NOMO-1 treated with dmso at 0.1 percent for 144 hours (cell line): ENCODE measurements around the gene CSK.

Source experiments
- DNase-seq: peaks from one replicate; lab custom pipeline; 2025; ENCODE audit not compliant: unreplicated experiment; lab: John Stamatoyannopoulos, UW

The CSK gene

GRCh38 chr15:74822233-74822632 lies 40.4 kb downstream of the CSK start:
- DNase-seq = no peak

DNA sequence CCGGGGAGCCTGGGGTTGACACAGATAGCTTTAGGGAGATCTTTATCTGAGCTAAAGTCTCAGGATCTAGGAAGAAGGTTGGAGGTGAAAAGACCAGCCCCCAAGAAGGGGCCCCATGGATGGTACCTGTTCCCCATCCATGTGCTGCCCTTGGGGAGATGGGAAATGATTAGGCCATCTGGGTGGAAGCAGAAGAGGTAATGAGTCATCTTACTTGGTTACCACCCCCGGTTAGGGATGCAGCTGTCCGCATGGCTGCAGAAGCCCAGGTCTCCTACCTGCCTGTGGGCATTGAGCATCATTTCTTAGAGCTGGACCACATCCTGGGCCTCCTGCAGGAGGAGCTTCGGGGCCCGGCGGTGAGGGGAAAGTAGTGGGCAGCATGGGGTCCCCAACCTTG lies 41.4 kb downstream of the CSK start:
- no peak for DNase-seq

DNA sequence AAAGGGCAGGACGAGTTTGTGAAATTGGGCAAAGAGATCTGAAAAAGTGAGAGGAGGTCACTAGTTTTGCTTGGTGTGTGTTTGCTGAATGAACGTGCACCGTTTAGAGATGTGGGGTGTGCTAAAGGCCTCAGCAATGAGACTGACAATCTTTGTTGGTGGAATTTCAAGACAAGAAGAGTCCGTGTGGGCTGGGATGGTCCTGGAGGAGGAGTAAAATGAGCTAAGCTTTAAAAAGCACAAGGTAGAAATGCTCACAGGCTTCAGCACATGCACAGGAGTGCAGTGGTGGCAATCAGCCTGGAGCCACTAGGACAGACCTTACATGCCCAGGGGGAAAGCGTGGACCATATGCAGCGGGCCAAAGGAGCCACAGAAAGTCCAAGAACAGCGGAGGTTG lies 43.1 kb downstream of the CSK start:
- no peak for DNase-seq

- no peak for DNase-seq
Measured at GRCh38 chr15:74825866-74826265, 44.0 kb downstream of the CSK start.

GRCh38 chr15:74826364-74826819 lies 44.5 kb downstream of the CSK start, which contains the start of gene CPLX3:
Gene CPLX3 (plus strand): TSS chr15:74826627. CDS start chr15:74826704, 77 bp downstream.
- DNase-seq = no peak

DNA sequence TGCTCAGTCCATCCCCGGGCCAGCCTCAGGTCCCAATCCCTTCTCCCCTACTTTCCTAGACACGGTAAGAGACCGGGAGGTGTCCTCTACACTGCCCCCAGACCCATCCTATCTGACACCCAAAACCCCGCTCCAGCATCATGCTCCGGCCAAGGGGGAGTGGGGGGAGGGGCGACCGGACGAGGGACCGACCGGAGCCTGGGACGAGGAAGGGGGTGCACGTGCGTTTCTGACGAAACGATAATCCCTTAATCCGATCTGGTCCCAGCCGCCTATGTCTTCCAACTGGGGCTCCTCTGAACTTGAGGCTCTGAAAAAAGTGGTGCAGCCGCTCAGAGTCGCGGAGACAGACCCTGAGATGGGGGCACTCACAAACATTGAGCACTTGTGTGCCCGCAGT lies 45.0 kb downstream of the CSK start:
- no peak for DNase-seq

DNA sequence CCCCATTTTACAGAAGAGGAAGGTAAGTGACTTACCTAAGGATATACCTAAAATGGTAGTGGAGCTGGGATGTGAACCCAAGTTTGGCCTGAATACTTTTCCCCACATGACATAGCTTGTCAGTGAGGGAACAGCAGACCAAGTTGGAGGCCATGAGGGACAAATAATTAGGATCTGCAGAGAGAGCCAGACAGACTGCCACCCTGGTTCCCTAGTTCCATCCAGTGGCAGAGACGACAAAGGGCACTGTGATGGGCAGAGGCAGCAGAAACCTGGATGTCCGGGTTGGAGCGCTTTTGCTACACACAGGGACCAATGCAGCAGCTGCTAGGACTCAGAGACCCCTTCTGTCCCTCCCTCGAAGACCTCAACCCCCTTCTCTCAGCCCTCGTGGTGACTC lies 45.7 kb downstream of the CSK start:
- DNase-seq = no peak

GRCh38 chr15:74828835-74829234 lies 47.0 kb downstream of the CSK start:
- DNase-seq = no peak

GRCh38 chr15:74829486-74829885 lies 47.6 kb downstream of the CSK start:
- DNase-seq = no peak

GRCh38 chr15:74829991-74830390 lies 48.1 kb downstream of the CSK start:
- no peak for DNase-seq

- DNase-seq = no peak
Measured at GRCh38 chr15:74830868-74831267, 49.0 kb downstream of the CSK start.

DNA sequence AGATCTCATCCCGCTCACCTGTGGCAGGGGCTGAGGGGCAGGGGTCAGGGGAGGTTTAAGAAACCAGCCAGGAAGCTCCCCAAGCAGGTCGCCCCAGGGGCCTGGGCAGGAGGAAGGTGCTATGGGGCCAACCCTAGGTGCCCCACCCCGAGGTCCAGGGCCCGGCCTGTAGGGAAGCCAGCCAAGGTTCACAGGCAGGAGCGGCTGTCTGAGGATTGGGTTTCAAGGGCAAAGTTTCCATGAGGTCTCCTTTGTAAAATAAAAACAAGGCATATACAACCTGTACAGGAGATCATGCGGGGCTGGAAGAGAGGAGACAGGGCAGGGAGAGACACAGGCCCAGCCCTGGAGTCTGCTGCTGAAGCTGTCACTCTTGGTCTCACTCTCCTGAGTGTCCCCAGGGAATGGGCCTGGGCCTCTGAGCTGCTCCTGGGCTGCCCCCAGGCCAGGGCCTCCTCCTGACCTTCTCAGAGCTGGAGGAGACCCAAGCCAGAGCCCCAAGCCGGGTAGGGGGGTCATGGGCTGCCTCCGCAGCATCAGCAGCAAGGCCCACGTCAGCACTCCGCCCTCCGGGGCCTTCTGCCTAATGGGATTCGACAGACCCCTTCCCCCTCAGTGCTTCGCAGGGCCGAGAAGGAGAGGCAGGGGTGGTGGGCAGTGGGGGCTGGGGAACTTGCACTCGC lies 50.1 kb downstream of the CSK start:
- no peak for DNase-seq

- DNase-seq = no peak
Measured at GRCh38 chr15:74832826-74833225, 50.9 kb downstream of the CSK start.

- DNase-seq = no peak
Measured at GRCh38 chr15:74833376-74834107, 51.7 kb downstream of the CSK start.

- peak; percentile 28 for DNase-seq
Measured at GRCh38 chr15:74835312-74835823, 53.5 kb downstream of the CSK start.

DNA sequence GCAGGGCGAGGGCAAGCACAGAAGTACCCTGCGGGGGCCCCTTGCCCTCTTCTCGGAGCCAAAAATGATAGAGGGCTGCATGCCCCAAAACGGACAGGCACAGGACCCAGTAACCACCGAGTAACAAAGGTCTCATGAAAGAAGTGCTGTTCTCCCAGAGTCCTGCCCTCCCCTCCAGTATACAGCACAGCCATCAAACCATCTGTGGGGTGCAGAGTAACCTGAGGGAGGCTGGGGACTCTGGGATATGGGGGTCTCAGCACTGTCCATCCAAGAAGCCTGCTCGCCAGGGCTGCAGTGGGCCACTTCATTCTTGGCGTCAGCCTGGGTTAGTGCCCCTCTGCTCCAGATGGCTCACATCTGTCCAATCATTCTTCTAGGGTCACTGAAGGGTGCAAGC lies 55.0 kb downstream of the CSK start:
- no peak for DNase-seq

DNA sequence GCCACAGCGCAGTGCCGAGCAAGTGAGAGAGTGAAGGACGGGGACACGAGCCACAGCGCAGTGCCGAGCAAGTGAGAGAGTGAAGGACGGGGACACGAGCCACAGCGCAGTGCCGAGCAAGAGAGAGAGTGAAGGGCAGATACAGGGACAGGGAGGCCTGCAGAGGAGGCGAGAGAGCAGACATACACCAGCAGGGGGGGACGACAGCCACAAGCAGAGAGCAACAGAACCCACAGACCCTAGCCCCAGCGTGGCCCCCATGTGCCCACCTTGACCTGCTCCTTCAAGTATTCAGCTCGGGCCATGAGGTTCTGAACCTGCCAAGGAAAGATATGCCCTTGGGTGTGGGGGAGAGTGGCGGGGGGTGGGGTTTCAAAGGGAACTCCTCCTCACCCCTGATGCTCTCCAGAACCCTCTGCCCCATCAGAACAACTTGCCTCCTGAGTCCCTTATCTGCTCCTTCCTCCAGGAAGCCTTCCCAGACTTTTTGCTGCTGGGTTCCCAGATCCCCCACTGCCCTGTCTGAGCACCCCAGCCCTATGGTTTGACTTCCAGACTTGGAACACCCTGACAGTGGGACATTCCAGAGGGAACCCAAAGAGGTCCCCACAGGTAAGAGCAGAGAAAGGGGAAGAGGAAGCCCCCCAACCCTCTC lies 55.7 kb downstream of the CSK start:
- no peak for DNase-seq

DNA sequence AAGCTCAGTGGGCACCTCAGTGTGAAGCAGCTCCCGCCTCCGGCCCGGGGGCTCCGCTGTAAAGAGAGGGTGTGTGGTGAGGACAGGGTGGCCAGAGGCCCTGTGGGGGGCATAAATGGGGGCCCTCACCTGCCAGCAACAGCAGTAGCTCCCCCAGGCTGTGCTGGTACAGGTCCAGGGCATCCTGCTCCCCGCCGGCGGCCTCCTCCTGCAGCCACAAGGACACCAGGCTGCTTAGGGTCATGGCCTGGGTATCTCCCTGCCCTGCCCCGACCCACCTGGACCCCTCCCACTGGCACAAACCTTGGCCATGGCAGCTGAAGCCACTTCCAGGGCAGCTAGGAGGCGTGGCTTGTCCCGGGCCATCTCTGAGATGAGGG lies 56.2 kb downstream of the CSK start:
- no peak for DNase-seq

- no peak for DNase-seq
Measured at GRCh38 chr15:74838746-74839525, 57.1 kb downstream of the CSK start.

DNA sequence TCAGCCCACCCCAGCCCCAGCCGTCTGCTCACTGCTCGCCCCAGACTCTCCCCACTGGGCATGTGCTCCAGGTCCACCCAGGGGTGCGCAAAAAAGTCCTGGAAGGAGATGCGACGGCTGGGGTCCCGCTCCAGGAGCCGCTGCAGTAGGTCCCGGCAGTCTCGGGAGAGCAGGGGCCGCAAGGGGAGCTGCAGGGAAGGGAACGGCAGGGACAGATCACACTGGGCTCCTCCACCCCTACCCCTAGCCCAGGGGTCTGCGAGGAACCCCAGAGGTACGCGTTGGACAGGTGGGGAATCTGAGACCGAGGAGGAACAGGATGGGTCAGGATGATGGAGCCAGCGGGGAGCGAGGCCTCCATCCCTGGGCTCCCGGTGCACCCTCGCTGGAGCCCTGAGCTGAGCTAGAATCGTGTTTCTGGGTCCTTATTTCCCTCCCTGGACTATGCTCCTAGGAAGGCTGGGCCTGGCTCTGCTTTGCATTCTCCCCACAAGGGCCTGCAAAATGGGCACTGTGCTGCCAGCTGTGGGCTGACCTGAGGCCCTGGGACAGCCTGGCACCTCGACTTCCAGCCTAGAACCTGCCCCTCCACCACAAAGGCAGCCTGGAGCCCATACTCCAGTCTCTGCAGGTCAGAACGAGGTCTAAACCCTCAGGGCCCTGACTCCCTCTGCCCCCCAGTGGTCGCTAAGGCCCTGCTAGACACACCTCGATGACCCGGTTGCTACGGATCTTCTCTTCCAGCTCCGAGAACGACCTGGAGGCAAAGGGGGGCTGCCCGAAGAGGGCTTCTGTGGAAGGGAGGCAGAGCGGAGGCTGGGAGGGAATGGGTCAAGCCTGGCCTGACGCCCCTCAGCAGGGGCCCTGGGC lies 57.9 kb downstream of the CSK start:
- no peak for DNase-seq
